PC-9 (cell line): ENCODE results near the gene SLC66A1. TPM values are rescaled to one million over a fixed set of nuclear protein-coding genes. Genes with fewer than 3 reads are reported as not detected.

Experiments used
- BruUV-seq: library from RNA; stranded (reverse); fragments of 400-500 nt; replicated peaks from 2 replicates; lab custom pipeline; 2021; lab: Mats Ljungman, UMichigan
- CTCF ChIA-PET: fragments of 300-600 bp; sonication (Branson Sonifier 250); formaldehyde crosslinking; loops from one replicate; lab custom pipeline; 2022; ENCODE audit warnings: antibody characterized with exemption; lab: Charles Lee
- POLR2A ChIA-PET: fragments of 300-600 bp; sonication (Branson Sonifier 250); formaldehyde crosslinking; loops from one replicate; lab custom pipeline; 2022; ENCODE audit warnings: antibody characterized with exemption; ENCODE audit not compliant: unreplicated experiment; lab: Charles Lee
- DNase-seq, 2 experiments: peaks; one replicate each; pipeline versions ENCODE4 v3.0.0 to v3.0.0-alpha.2; 2015 to 2022; ENCODE audit warnings: mixed read lengths in 1 of 2
- H2AFZ ChIP-seq: fragments of 200-600 bp; sonication (generic); 2 replicates; pipeline ENCODE4 v1.8.1; 2017; ENCODE audit warnings: antibody characterized with exemption
- H3F3A ChIP-seq: fragments of 200-600 bp; sonication (generic); 2 replicates; pipeline ENCODE4 v1.8.1; 2017; ENCODE audit warnings: antibody characterized with exemption, mild to moderate bottlenecking, low read depth; ENCODE audit not compliant: insufficient read depth
- H3K27ac ChIP-seq: fragments of 200-600 bp; sonication (generic); 2 replicates; pipeline ENCODE4 v1.6.1; 2016; ENCODE audit warnings: mixed run types
- H3K27me3 ChIP-seq: fragments of 200-600 bp; sonication (generic); 2 replicates; pipeline ENCODE4 v1.6.1; 2016; ENCODE audit warnings: low read depth, mixed run types; ENCODE audit not compliant: insufficient read depth
- H3K36me3 ChIP-seq: fragments of 200-600 bp; sonication (generic); 2 replicates; pipeline ENCODE4 v1.6.1; 2016; ENCODE audit warnings: low read depth, mixed run types
- H3K4me1 ChIP-seq: fragments of 200-600 bp; sonication (generic); replicated peaks from 2 replicates; pipeline ENCODE4 v1.6.1; 2016; ENCODE audit warnings: mixed run types; ENCODE audit not compliant: insufficient read depth
- H3K4me2 ChIP-seq: fragments of 200-600 bp; sonication (generic); 2 replicates; pipeline ENCODE4 v1.6.1; 2017; ENCODE audit warnings: mixed run types
- H3K4me3 ChIP-seq: fragments of 200-600 bp; sonication (generic); 2 replicates; pipeline ENCODE4 v1.6.1; 2016; ENCODE audit warnings: mixed run types
- H3K79me2 ChIP-seq: fragments of 200-600 bp; sonication (generic); 2 replicates; pipeline ENCODE4 v1.6.1; 2017; ENCODE audit warnings: low read depth, mixed run types
- H3K9me2 ChIP-seq: fragments of 200-600 bp; sonication (generic); 2 replicates; pipeline ENCODE4 v1.8.1; 2017; ENCODE audit warnings: mild to moderate bottlenecking; ENCODE audit not compliant: insufficient read depth
- H3K9me3 ChIP-seq: fragments of 200-600 bp; sonication (generic); 2 replicates; pipeline ENCODE4 v1.8.1; 2016; ENCODE audit warnings: low read depth; ENCODE audit not compliant: insufficient read depth
- H4K20me1 ChIP-seq: fragments of 200-600 bp; sonication (generic); 2 replicates; pipeline ENCODE4 v1.8.1; 2017; ENCODE audit not compliant: insufficient read depth
- EZH2 ChIP-seq: fragments of 200-600 bp; sonication (generic); IDR thresholded peaks from 2 replicates; pipeline ENCODE4 v1.8.0; 2017; ENCODE audit warnings: antibody characterized with exemption, low read depth
- intact Hi-C: fragments of 100-400 bp; cut with micrococcal nuclease; formaldehyde crosslinking; loops from one replicate; pipeline ENCODE4 v1.10.0; 2022; ENCODE audit not compliant: unreplicated experiment
- total RNA-seq: library from RNA; stranded (reverse); gene quantifications from 2 replicates; pipeline ENCODE4 v1.2.3, GENCODE V29; 2021
- TF ChIP-seq, protein P1 (sequence below): fragments of 200-600 bp; sonication (generic); conservative IDR thresholded peaks from 2 replicates; pipeline ENCODE4 v1.6.1; 2017; ENCODE audit warnings: mixed run types, antibody characterized with exemption, mild to moderate bottlenecking, moderate library complexity

The SLC66A1 gene
- total RNA-seq, 1 experiment from 2014 or later, result 13.8 TPM

- POLR2A ChIA-PET, result no interaction called here
- H3K4me2 ChIP-seq, result no peak overlapping the region
- H3K79me2 ChIP-seq, result no peaks in the 10 kb centered on the region
- no peak overlapping the region for H3K27ac ChIP-seq
- no peaks in the 10 kb centered on the region for H3F3A ChIP-seq
- no peaks in the 10 kb centered on the region for H3K9me2 ChIP-seq
- H3K4me1 ChIP-seq, result no peaks in the 10 kb centered on the region
- CTCF ChIA-PET, result no interaction called here
- H2AFZ ChIP-seq, result no peak overlapping the region
- no peak for DNase-seq
- no peak overlapping the region for H3K4me3 ChIP-seq
- no TSS peak for BruUV-seq
- TF ChIP-seq, protein P1, sequence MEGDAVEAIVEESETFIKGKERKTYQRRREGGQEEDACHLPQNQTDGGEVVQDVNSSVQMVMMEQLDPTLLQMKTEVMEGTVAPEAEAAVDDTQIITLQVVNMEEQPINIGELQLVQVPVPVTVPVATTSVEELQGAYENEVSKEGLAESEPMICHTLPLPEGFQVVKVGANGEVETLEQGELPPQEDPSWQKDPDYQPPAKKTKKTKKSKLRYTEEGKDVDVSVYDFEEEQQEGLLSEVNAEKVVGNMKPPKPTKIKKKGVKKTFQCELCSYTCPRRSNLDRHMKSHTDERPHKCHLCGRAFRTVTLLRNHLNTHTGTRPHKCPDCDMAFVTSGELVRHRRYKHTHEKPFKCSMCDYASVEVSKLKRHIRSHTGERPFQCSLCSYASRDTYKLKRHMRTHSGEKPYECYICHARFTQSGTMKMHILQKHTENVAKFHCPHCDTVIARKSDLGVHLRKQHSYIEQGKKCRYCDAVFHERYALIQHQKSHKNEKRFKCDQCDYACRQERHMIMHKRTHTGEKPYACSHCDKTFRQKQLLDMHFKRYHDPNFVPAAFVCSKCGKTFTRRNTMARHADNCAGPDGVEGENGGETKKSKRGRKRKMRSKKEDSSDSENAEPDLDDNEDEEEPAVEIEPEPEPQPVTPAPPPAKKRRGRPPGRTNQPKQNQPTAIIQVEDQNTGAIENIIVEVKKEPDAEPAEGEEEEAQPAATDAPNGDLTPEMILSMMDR, result no peak
- no peak for TF ChIP-seq EZH2
- intact Hi-C loops, result no loop called here
- no peaks in the 10 kb centered on the region; the same call in 1 of the 2 replicates for H4K20me1 ChIP-seq
- H3K9me3 ChIP-seq, result no peaks in the 10 kb centered on the region
- no peaks in the 10 kb centered on the region for H3K27me3 ChIP-seq
- H3K36me3 ChIP-seq, result no peaks in the 10 kb centered on the region
Observed at GRCh38 chr1:19366599-19367536, 54.7 kb downstream of the SLC66A1 start.

GRCh38 chr1:19367584-19368041, 55.5 kb downstream of the SLC66A1 start:
- Histone ChIP-seq H3K79me2 (no peaks in the 10 kb centered on the region), H3K27ac (no peak overlapping the region)
- POLR2A ChIA-PET, result no interaction called here

DNA sequence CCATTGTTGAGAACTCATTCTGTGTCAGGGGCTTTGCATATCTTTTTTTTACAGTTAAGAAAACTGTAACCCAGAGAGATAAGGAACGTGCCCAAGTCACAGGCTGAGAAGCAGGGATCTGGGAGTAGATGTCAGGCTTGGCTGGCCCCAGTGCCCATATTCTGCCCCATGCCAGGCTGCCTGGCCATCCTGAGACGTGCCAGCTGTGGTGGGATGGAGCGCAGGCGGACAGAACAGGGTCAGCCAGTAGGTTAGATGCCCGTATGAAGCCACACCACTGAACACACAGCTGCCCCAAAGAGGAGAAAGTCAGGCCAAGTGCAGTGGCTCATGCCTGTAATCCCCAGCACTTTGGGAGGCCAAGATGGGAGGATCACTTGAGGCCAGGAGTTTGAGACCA, 55.9 kb downstream of the SLC66A1 start:
- Histone ChIP-seq H3K27ac (no peak overlapping the region), H3K4me2 (no peak overlapping the region)
- POLR2A ChIA-PET, result no interaction called here

More at GRCh38 chr1:19367584-19368041, 55.5 kb downstream of the SLC66A1 start:
- no peaks in the 10 kb centered on the region; the same call in 1 of the 2 replicates for H4K20me1 ChIP-seq
- no peaks in the 10 kb centered on the region for H3F3A ChIP-seq
- H3K4me2 ChIP-seq, result no peak overlapping the region
- no peak for TF ChIP-seq EZH2
- TF ChIP-seq, protein P1, result no peak
- no peaks in the 10 kb centered on the region for H3K36me3 ChIP-seq
- H3K4me1 ChIP-seq, result no peaks in the 10 kb centered on the region
- H2AFZ ChIP-seq, result no peak overlapping the region
- CTCF ChIA-PET, result no interaction called here
- H3K9me2 ChIP-seq, result no peaks in the 10 kb centered on the region
- H3K27me3 ChIP-seq, result no peaks in the 10 kb centered on the region
- intact Hi-C loops, result no loop called here
- H3K9me3 ChIP-seq, result no peaks in the 10 kb centered on the region
- no peak for DNase-seq
- no peak overlapping the region for H3K4me3 ChIP-seq
- no TSS peak for BruUV-seq

More for the DNA sequence above, 55.9 kb downstream of the SLC66A1 start:
- TF ChIP-seq, protein P1, result no peak
- TF ChIP-seq EZH2, result no peak
- Histone ChIP-seq H3K27me3 (no peaks in the 10 kb centered on the region), H4K20me1 (no peaks in the 10 kb centered on the region; the same call in 1 of the 2 replicates), H3K9me3 (no peaks in the 10 kb centered on the region), H3K4me1 (no peaks in the 10 kb centered on the region), H2AFZ (no peak overlapping the region), H3K4me3 (no peak overlapping the region), H3F3A (no peaks in the 10 kb centered on the region), H3K9me2 (no peaks in the 10 kb centered on the region), H3K79me2 (no peaks in the 10 kb centered on the region), H3K36me3 (no peaks in the 10 kb centered on the region)
- DNase-seq, result no peak
- no TSS peak for BruUV-seq
- CTCF ChIA-PET, result no interaction called here
- intact Hi-C loops, result no loop called here
